HFF-Myc (cell line): ENCODE data around the gene BACH2.

Source experiments
- DNase-seq: peaks from one replicate; pipeline ENCODE4 v3.0.0-alpha.2; 2011; ENCODE audit warnings: low read depth; ENCODE audit errors: extremely low read depth
- H3K4me3 ChIP-seq: replicated peaks from 2 replicates; pipeline ENCODE4 v1.5.1; 2011; ENCODE audit warnings: low read depth, mild to moderate bottlenecking, control low read depth, low read length
- CTCF ChIP-seq: IDR thresholded peaks from 2 replicates; pipeline ENCODE4 v1.5.1; 2012; ENCODE audit warnings: mild to moderate bottlenecking, low read depth, low read length, control low read depth; ENCODE audit errors: missing control alignments

The BACH2 gene

GRCh38 chr6:90105506-90106170 is 191.0 kb downstream of the BACH2 start:
- DNase-seq, result no peak
- H3K4me3 ChIP-seq, result no peak overlapping the region
- no peak for TF ChIP-seq CTCF

GRCh38 chr6:90103056-90103800 is 193.4 kb downstream of the BACH2 start:
- DNase-seq, result no peak
- TF ChIP-seq CTCF, result no peak
- no peak overlapping the region for H3K4me3 ChIP-seq

- no peak overlapping the region for H3K4me3 ChIP-seq
- DNase-seq, result no peak
- no peak for TF ChIP-seq CTCF
These were observed 195.2 kb downstream of the BACH2 start for GRCh38 chr6:90101403-90101802.

GRCh38 chr6:90100059-90100665 is 196.5 kb downstream of the BACH2 start:
- H3K4me3 ChIP-seq, result no peak overlapping the region
- no peak for TF ChIP-seq CTCF

GRCh38 chr6:90098627-90099026 is 198.0 kb downstream of the BACH2 start:
- no peak overlapping the region for H3K4me3 ChIP-seq
- TF ChIP-seq CTCF, result no peak
- no peak for DNase-seq

More at GRCh38 chr6:90100059-90100665, 196.5 kb downstream of the BACH2 start:
- DNase-seq, result no peak

GRCh38 chr6:90098001-90098531 is 198.6 kb downstream of the BACH2 start:
- DNase-seq, result peak; percentile 56
- no peak overlapping the region for H3K4me3 ChIP-seq
- no peak for TF ChIP-seq CTCF
